ENCODE data around the gene FUNDC2. TPM values are rescaled to one million over a fixed set of nuclear protein-coding genes. Genes with fewer than 3 reads are reported as not detected.

Gene FUNDC2
- total and polyA plus RNA-seq, 8 donors, result 50.3 to 88.1 (median 72.0) TPM

DNA sequence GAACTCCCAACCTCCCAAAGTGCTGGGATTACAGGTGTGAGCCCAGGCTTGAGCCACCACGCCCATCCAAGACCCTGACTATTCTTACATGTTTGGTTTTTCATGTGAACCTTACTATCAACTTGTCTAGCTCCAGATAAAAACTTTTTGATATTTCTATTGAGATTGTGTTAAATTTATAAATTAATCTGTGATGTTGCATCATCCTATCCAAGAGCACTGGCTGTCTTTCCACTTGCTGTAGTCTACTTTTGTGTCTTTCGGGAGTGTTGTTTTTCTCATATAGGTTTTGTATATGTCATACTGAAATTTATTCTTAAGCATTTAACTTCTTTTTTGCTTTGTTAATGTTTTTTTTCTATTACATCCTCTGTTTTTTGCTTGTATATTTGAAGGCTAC lies 79.3 kb downstream of the FUNDC2 start:
- ATAC-seq (no peak), DNase-seq (no peak), FAIRE-seq (no peak)
- H3K4me1 ChIP-seq, result no peaks in the 10 kb centered on the region
- no peaks in the 10 kb centered on the region for H3K27me3 ChIP-seq
- 73 to 95% methylated on average over 2 of the region's 2 CpGs for WGBS, 2 donors
- H3K9me3 ChIP-seq, result no peaks in the 10 kb centered on the region
- TF ChIP-seq, protein P1, sequence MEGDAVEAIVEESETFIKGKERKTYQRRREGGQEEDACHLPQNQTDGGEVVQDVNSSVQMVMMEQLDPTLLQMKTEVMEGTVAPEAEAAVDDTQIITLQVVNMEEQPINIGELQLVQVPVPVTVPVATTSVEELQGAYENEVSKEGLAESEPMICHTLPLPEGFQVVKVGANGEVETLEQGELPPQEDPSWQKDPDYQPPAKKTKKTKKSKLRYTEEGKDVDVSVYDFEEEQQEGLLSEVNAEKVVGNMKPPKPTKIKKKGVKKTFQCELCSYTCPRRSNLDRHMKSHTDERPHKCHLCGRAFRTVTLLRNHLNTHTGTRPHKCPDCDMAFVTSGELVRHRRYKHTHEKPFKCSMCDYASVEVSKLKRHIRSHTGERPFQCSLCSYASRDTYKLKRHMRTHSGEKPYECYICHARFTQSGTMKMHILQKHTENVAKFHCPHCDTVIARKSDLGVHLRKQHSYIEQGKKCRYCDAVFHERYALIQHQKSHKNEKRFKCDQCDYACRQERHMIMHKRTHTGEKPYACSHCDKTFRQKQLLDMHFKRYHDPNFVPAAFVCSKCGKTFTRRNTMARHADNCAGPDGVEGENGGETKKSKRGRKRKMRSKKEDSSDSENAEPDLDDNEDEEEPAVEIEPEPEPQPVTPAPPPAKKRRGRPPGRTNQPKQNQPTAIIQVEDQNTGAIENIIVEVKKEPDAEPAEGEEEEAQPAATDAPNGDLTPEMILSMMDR (IDR thresholded peaks at IDR 0.05), result no peak
- no peak overlapping the region for H3K4me3 ChIP-seq
- no peaks in the 10 kb centered on the region for H3K36me3 ChIP-seq
- no peak overlapping the region for H3K27ac ChIP-seq
- intact Hi-C loops (cut with DNase I), result no loop called here

DNA sequence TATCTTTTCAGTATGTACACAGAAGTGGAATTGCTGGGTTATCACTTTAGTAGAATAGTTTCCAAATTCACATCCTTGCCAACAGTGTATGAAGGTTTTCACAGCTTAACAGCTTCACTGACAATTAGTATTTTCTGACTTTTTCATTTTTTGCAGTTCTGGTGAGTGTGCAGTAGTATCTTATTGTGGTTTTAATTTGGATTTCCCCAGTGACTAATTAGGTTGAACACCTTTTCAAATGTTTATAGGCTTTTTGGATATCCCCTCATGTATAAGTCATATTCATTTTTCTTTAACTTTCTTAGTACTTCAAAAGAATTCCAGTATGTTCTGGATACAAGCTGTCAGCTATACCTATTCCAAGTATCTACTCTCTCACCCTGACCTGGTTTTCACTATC lies 81.8 kb downstream of the FUNDC2 start:
- H3K4me1 ChIP-seq, result no peaks in the 10 kb centered on the region
- ATAC-seq (no peak), FAIRE-seq (no peak), DNase-seq (no peak)
- no peak overlapping the region for H3K27ac ChIP-seq
- H3K9me3 ChIP-seq, result no peaks in the 10 kb centered on the region
- intact Hi-C loops (cut with DNase I), result no loop called here
- no peaks in the 10 kb centered on the region for H3K27me3 ChIP-seq
- no peak overlapping the region for H3K4me3 ChIP-seq
- H3K36me3 ChIP-seq, result no peaks in the 10 kb centered on the region
- TF ChIP-seq, protein P1 (IDR thresholded peaks at IDR 0.05), result no peak

Other genes starting within 250 kb of the FUNDC2 start
- gene MPP1, start 221.4 kb upstream of the FUNDC2 start, total RNA-seq, result 10 to 100 TPM; 15.8 to 27.2 (median 21.4) TPM
- gene MPP1, start 221.4 kb upstream of the FUNDC2 start, polyA plus RNA-seq, result 10 to 100 TPM; 24.8 to 80.3 TPM
- gene SMIM9, start 192.2 kb upstream of the FUNDC2 start, total RNA-seq, result not detected
- not detected for gene SMIM9, start 192.2 kb upstream of the FUNDC2 start, polyA plus RNA-seq
- gene F8A1, start 140.5 kb upstream of the FUNDC2 start, total RNA-seq, result 10 to 100 TPM in 5 of 6 donors, 1 to 10 TPM in 1; 7.4 to 24.0 (median 15.3) TPM
- 10 to 100 TPM; 13.0 to 19.9 TPM for gene F8A1, start 140.5 kb upstream of the FUNDC2 start, polyA plus RNA-seq
- gene F8, start 4.1 kb upstream of the FUNDC2 start, total RNA-seq, result 10 to 100 TPM in 2 of 6 donors, 1 to 10 TPM in 4; 5.5 to 22.0 (median 8.7) TPM
- gene F8, start 4.1 kb upstream of the FUNDC2 start, polyA plus RNA-seq, result 1 to 10 TPM; 2.5 to 9.2 TPM
- gene CMC4, start 44.3 kb downstream of the FUNDC2 start, total RNA-seq, result 1 to 10 TPM; 2.6 to 5.0 (median 3.1) TPM
- 10 to 100 TPM; 10.8 to 16.6 TPM for gene CMC4, start 44.3 kb downstream of the FUNDC2 start, polyA plus RNA-seq
- gene MTCP1, start 44.3 kb downstream of the FUNDC2 start, total RNA-seq, result 10 to 100 TPM; 10.9 to 18.3 (median 15.5) TPM
- gene MTCP1, start 44.3 kb downstream of the FUNDC2 start, polyA plus RNA-seq, result 10 to 100 TPM; 22.7 to 55.9 TPM
- gene BRCC3, start 44.7 kb downstream of the FUNDC2 start, total RNA-seq, result 10 to 100 TPM in 2 of 6 donors, 1 to 10 TPM in 4; 7.5 to 13.2 (median 9.2) TPM
- 1 to 10 TPM; 4.6 to 8.2 TPM for gene BRCC3, start 44.7 kb downstream of the FUNDC2 start, polyA plus RNA-seq
- gene VBP1, start 189.6 kb downstream of the FUNDC2 start, total RNA-seq, result 10 to 100 TPM in 5 of 6 donors, 1 to 10 TPM in 1; 8.0 to 18.7 (median 13.8) TPM
- gene VBP1, start 189.6 kb downstream of the FUNDC2 start, polyA plus RNA-seq, result 10 to 100 TPM; 10.9 to 22.7 TPM
- gene RAB39B, start 237.6 kb downstream of the FUNDC2 start, total RNA-seq, result 1 to 10 TPM in 5 of 6 donors, under 1 TPM in 1; 1.00 to 2.1 (median 1.2) TPM
- gene RAB39B, start 237.6 kb downstream of the FUNDC2 start, polyA plus RNA-seq, result 1 to 10 TPM; 1.2 to 3.7 TPM

Data from pancreas (tissue), 10 donors.